Measurements from ENCODE around the gene ATRAID.

- no peak for TF ChIP-seq CTCF (IDR thresholded peaks at IDR 0.05; ENCODE audit: insufficient read depth, low read length, poor library complexity, severe bottlenecking)
- TF ChIP-seq EZH2phosphoT487 (conservative IDR thresholded peaks at IDR 0.05; ENCODE audit: low read length) = no peak
Measured at GRCh38 chr2:27227501-27227900, 15.7 kb downstream of the ATRAID start.

All from SU-DHL-6 (cell line).